SU-DHL-6 (cell line): Measurements from ENCODE around the gene ZNF879.

Experiments used
- CTCF ChIP-seq: fragments of 200-600 bp; sonication (generic); IDR thresholded peaks from one replicate; pipeline ENCODE4 v1.5.1; 2017; ENCODE audit warnings: antibody characterized with exemption, mild to moderate bottlenecking, low read length, moderate library complexity; ENCODE audit not compliant: insufficient read depth, poor library complexity, severe bottlenecking
- EZH2phosphoT487 ChIP-seq: fragments of 200-600 bp; sonication (generic), shearing (Covaris generic); conservative IDR thresholded peaks from 2 replicates; pipeline ENCODE4 v1.6.1; 2018; ENCODE audit warnings: mild to moderate bottlenecking, antibody characterized with exemption, low read length, moderate library complexity, mixed read lengths

GRCh38 chr5:179051784-179052183, 28.2 kb downstream of the ZNF879 start:
- TF ChIP-seq CTCF: no peak
- no peak for TF ChIP-seq EZH2phosphoT487
